ENCODE data around the gene PIGA.
"Not testable (repeated sequence)": the region's sequence is repeated elsewhere in the genome, so short reads cannot be mapped to it uniquely, and the experiment has no call there.

- TF ChIP-seq CTCF, POLR2A (IDR thresholded peaks at IDR 0.05): not testable (repeated sequence)
These were observed 62.0 kb downstream of the PIGA start for GRCh38 chrX:15273275-15273674.
